ENCODE data around the gene TCEAL3.

TCEAL3 gene

GRCh38 chrX:103607364-103608305 lies at the start of gene TCEAL3:
TSS of gene TCEAL3 (plus strand) at chrX:103607963. CDS start at chrX:103609065, 1,102 bp downstream.
- no peak for DNase-seq (ENCODE audit: low read depth)
- TF ChIP-seq CTCF (conservative IDR thresholded peaks at IDR 0.05; ENCODE audit: low read depth, low read length), result no peak
- H3K4me3 ChIP-seq (ENCODE audit: low read length), result peak within 1 kb of the TSS; percentile 69

- no peak for TF ChIP-seq CTCF (conservative IDR thresholded peaks at IDR 0.05; ENCODE audit: low read depth, low read length)
- no peak overlapping the region for H3K4me3 ChIP-seq (ENCODE audit: low read length)
- DNase-seq (ENCODE audit: low read depth), result no peak
Measured at GRCh38 chrX:103560256-103560655, 47.5 kb upstream of the TCEAL3 start.

- H3K4me3 ChIP-seq (ENCODE audit: low read length), result no peak overlapping the region
- TF ChIP-seq CTCF (conservative IDR thresholded peaks at IDR 0.05; ENCODE audit: low read depth, low read length), result no peak
- no peak for DNase-seq (ENCODE audit: low read depth)
Measured at GRCh38 chrX:103562801-103563200, 45.0 kb upstream of the TCEAL3 start.

GRCh38 chrX:103565197-103565596 lies 42.6 kb upstream of the TCEAL3 start:
- H3K4me3 ChIP-seq (ENCODE audit: low read length), result no peak overlapping the region
- DNase-seq (ENCODE audit: low read depth), result no peak
- no peak for TF ChIP-seq CTCF (conservative IDR thresholded peaks at IDR 0.05; ENCODE audit: low read depth, low read length)

- DNase-seq (ENCODE audit: low read depth), result no peak
- no peak overlapping the region for H3K4me3 ChIP-seq (ENCODE audit: low read length)
- TF ChIP-seq CTCF (conservative IDR thresholded peaks at IDR 0.05; ENCODE audit: low read depth, low read length), result no peak
Measured at GRCh38 chrX:103565752-103566151, 42.0 kb upstream of the TCEAL3 start.

GRCh38 chrX:103571121-103571520 lies 36.6 kb upstream of the TCEAL3 start:
- DNase-seq (ENCODE audit: low read depth), result no peak
- TF ChIP-seq CTCF (conservative IDR thresholded peaks at IDR 0.05; ENCODE audit: low read depth, low read length), result no peak
- no peak overlapping the region for H3K4me3 ChIP-seq (ENCODE audit: low read length)

- TF ChIP-seq CTCF (conservative IDR thresholded peaks at IDR 0.05; ENCODE audit: low read depth, low read length), result no peak
- H3K4me3 ChIP-seq (ENCODE audit: low read length), result no peak overlapping the region
- no peak for DNase-seq (ENCODE audit: low read depth)
Measured at GRCh38 chrX:103571726-103572125, 36.0 kb upstream of the TCEAL3 start.

Data from retinal pigment epithelial cell (primary cell).